ENCODE data around the gene TXNDC2. TPM values are rescaled to one million over a fixed set of nuclear protein-coding genes. Genes with fewer than 3 reads are reported as not detected.
A peak's percentile ranks its signal among the peaks of the same experiment; 100 is the strongest.
"Not testable (repeated sequence)": the region's sequence is repeated elsewhere in the genome, so short reads cannot be mapped to it uniquely, and the experiment has no call there.

Gene TXNDC2
- total RNA-seq, 1 donor from 2014 or later, result not detected

DNA sequence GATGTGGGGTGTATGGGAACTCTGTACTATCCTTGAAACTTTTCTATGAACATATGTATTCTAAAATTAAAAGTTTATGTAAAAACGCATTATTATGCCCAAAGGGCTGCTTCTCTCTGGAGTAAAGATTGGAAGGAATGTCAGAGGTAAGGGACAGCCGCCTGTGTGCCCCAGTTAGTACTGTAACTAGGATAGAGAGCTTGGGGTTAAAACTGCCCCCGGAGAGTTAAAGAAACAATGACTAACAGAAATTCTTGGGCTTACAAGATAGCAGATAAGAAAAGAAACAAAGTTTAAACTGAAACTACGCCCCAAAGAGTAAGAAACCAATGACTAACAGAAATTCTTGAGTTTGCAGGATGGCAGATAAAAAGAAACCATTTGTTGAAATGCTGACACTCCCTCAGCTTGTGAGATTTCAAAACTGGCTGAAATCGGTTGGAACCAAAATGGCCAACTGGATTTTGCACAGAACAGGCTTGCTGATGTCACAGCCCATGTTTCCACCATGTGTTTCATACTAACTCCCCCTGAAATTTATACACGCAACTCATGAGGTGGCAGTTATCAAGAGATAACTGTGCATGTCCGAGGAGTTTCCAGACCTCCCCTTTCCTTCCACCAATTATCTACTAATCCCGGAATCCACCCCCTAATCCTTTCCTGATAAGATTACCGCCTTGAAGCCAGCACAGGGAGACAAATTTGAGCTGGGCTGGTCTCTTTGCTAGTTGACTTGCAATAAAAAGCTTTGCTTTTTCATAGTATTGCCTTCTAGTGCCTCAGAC lies 8.7 kb upstream of the TXNDC2 start:
- no peak for DNase-seq (ENCODE audit: low spot score)
- peak; percentile 92 for ATAC-seq
- intact Hi-C loops (cut with DNase I), result no loop called here

DNA sequence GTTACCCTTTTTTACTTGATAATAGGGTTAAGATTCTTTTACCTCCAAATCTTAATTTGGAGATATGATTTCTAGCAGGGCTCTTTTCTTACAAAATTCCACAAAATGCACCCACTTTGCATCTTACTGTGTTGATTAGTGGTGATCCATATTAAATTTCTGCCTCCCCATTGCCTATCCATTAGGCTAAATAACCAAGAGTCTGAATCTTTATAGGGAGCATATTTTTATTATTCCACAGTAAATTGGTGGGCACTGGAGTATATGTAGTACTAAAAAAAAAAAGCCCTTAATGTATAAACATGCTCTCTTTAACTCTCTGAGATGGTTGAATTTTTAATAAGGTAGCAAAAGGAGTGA lies 8.1 kb upstream of the TXNDC2 start:
- intact Hi-C loops (cut with DNase I), result no loop called here
- no peak for ATAC-seq
- no peak for DNase-seq (ENCODE audit: low spot score)

DNA sequence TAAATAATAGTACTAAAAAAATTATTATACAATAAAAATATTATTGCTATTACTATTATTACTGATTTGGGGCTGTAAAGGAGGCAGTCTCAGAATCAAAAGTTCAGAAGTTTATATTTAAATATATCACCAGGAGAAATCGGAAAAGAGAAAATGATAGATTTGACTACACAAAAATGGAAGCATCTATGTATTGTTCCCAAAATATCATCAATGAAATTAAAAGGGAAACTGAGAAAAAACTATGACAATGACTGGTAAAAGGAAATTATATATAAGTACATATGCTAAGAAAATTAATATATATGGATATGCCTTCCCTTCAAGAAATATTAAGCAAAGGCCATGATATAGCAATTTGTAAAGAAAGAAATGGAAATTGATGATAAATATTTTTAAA lies 7.7 kb upstream of the TXNDC2 start:
- intact Hi-C loops (cut with DNase I), result no loop called here
- ATAC-seq (no peak), DNase-seq (ENCODE audit: low spot score) (no peak)

- ATAC-seq (no peak), DNase-seq (ENCODE audit: low spot score) (no peak)
- intact Hi-C loops (cut with DNase I), result no loop called here
These were observed 7.0 kb upstream of the TXNDC2 start for GRCh38 chr18:9878783-9879242.

GRCh38 chr18:9884090-9884489 lies 1.7 kb upstream of the TXNDC2 start:
- no peak for DNase-seq (ENCODE audit: low spot score)
- ATAC-seq, result no peak
- intact Hi-C loops (cut with DNase I), result no loop called here

DNA sequence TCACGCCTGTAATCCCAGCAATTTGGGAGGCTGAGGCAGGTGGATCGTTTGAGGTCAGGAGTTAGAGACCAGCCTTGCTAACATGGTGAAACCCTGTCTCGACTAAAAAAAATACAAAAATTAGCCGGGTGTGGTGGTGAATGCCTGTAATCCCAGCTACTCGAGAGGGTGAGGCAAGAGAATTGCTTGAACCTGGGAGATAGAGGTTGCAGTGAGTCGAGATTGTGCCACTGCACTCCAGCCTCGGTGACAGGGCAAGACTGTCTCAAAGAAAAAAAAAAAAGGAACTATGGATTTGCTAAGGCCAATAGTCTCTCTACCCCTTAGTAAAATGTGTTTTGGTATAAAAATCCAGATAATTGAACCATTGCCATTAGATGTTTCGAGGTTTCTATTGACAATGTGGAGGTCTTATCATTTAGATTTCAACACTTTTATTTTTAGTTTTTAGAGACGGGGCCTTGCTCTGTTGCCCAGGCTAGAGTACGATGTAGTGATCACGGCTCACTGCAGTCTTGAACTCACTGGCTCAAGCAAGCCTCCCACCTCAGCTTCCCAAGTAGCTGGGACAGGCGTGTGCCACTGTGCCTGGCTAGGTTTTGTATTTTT lies 1.1 kb upstream of the TXNDC2 start:
- ATAC-seq, result no peak
- DNase-seq (ENCODE audit: low spot score), result no peak
- intact Hi-C loops (cut with DNase I), result no loop called here

DNA sequence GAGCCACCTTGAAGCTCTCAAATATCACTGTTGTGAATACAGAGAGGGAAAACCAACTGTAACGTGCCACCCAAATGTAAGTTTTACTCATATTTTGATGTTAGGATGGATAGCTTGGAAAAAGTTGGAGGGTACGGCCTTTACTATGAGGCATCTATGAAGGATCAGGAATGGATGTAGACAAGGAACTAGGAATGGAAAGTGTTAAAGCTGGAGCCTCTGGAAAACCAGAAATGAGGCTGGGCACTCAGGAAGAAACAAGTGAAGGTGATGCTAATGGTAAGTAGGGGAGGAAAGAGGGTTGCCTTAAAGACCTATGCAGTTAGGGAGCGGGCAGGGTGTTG lies 204 bp downstream of the TXNDC2 start:
- no peak for ATAC-seq
- intact Hi-C loops (cut with DNase I), result no loop called here
- no peak for DNase-seq (ENCODE audit: low spot score)

- ATAC-seq (no peak), DNase-seq (ENCODE audit: low spot score) (no peak)
- intact Hi-C loops (cut with DNase I), result no loop called here
These were observed 2.2 kb downstream of the TXNDC2 start for GRCh38 chr18:9887992-9888391.

DNA sequence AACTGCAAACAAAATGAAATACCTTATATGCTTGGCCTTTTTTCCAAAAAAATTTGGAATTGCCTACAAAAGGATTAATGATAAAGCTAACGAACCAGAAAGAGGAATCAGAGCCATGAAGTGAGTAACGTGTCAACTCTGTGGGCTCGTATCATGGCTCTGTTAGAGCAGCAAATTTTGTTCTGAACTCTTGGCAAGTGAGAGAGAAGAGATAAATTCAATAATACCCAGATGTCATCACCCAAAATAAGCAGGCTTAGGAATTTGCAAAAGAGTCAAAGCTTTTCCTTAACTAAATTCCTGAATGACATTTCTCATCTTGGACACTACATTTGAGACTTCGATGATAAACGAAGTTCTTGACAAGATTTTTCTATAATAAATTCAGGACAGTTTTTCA lies 4.4 kb downstream of the TXNDC2 start:
- ATAC-seq (no peak), DNase-seq (ENCODE audit: low spot score) (no peak)

GRCh38 chr18:9890957-9891356 lies 5.2 kb downstream of the TXNDC2 start:
- DNase-seq (ENCODE audit: low spot score) (no peak), ATAC-seq (no peak)
- intact Hi-C loops (cut with DNase I), result no loop called here

More for the DNA sequence above, 4.4 kb downstream of the TXNDC2 start:
- intact Hi-C loops (cut with DNase I), result no loop called here

- not testable (repeated sequence) for DNase-seq (ENCODE audit: low spot score); ATAC-seq
These were observed 5.7 kb downstream of the TXNDC2 start for GRCh38 chr18:9891515-9891914.

GRCh38 chr18:9894454-9895068 lies 8.8 kb downstream of the TXNDC2 start:
- intact Hi-C loops (cut with DNase I), result no loop called here
- ATAC-seq, result no peak
- no peak for DNase-seq (ENCODE audit: low spot score)

More at GRCh38 chr18:9891515-9891914, 5.7 kb downstream of the TXNDC2 start:
- intact Hi-C loops (cut with DNase I), result not testable (repeated sequence)

- ATAC-seq (no peak), DNase-seq (ENCODE audit: low spot score) (no peak)
- intact Hi-C loops (cut with DNase I), result no loop called here
These were observed 11.4 kb downstream of the TXNDC2 start for GRCh38 chr18:9897129-9897528.

GRCh38 chr18:9897787-9898291 lies 12.1 kb downstream of the TXNDC2 start:
- intact Hi-C loops (cut with DNase I); ATAC-seq; DNase-seq (ENCODE audit: low spot score): not testable (repeated sequence)

DNA sequence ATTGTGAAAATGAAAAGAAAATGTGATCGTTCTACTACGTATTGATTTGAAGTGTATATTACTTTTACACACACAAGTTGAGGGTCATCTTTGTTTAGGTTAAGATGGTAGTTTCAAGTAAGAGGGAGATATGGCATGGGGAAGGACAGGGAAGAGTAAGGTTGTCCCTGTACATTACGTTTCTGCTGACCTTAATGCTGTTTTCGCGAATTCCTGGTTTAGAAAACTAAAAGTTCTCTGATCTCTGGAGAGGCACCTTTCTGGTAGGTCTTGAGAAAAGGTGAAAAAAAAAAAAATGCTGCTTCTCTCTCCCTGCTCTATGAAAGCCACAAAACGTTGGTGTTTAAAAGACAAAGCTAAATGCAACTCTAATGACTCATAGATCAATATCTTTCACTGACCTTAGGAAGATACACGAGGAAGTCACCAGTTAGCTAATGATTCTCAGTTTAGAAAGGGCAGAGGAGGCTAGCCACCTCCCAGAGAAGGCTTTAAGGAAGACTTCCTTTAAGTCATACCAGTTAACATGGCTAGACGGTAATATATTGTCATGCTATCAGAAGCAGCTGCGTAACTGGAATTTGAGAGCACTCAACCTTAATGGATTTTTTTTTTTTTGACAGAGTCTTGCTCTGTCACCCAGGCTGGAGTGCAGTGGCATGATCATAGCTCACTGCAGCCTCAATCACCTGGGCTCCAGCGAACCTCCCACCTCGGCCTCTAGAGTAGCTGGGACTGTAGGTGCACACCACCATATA lies 13.2 kb downstream of the TXNDC2 start:
- DNase-seq (ENCODE audit: low spot score) (no peak), ATAC-seq (no peak)
- intact Hi-C loops (cut with DNase I), result no loop called here

- intact Hi-C loops (cut with DNase I); DNase-seq (ENCODE audit: low spot score); ATAC-seq: not testable (repeated sequence)
These were observed 13.8 kb downstream of the TXNDC2 start for GRCh38 chr18:9899550-9899930.

- DNase-seq (ENCODE audit: low spot score), result no peak
- ATAC-seq, result no peak
- intact Hi-C loops (cut with DNase I), result no loop called here
These were observed 14.9 kb downstream of the TXNDC2 start for GRCh38 chr18:9900699-9901098.

- DNase-seq (ENCODE audit: low spot score) (no peak), ATAC-seq (no peak)
- intact Hi-C loops (cut with DNase I), result no loop called here
These were observed 15.6 kb downstream of the TXNDC2 start for GRCh38 chr18:9901377-9901776.

- intact Hi-C loops (cut with DNase I); DNase-seq (ENCODE audit: low spot score); ATAC-seq: not testable (repeated sequence)
These were observed 16.5 kb downstream of the TXNDC2 start for GRCh38 chr18:9902264-9902663.

All from sciatic nerve (tissue), 2 donors.